ENCODE data around the gene PI4KB. TPM values are rescaled to one million over a fixed set of nuclear protein-coding genes. Genes with fewer than 3 reads are reported as not detected.

Gene PI4KB
- total RNA-seq, 4 donors from 2014 or later, result 69.9 to 100 (median 72.3) TPM

GRCh38 chr1:151242442-151242841, 84.8 kb downstream of the PI4KB start:
- Histone ChIP-seq H3K27me3 (no peaks in the 10 kb centered on the region), H3K36me3 (peaks cover 2 to 100% (median 45%) of the 10 kb centered on the region in 3 donors), H3K4me3 (no peak overlapping the region), H3K4me1 (no peaks in the 10 kb centered on the region), H3K9me3 (no peaks in the 10 kb centered on the region), H3K27ac (no peak overlapping the region)
- 91 to 93% methylated on average over 2 of the region's 2 CpGs for WGBS, 2 donors
- no peak for TF ChIP-seq POLR2A (IDR thresholded peaks at IDR 0.05)
- TF ChIP-seq CTCF (IDR thresholded peaks at IDR 0.05), result no peak
- no peak for TF ChIP-seq EP300 (IDR thresholded peaks at IDR 0.05)
- no peak for DNase-seq (ENCODE audit: low spot score in 2 of 2)

Small RNA genes within 50 kb of the gene (small RNA-seq; reads per million reads assigned to genes)
- not detected for gene RN7SL444P

Other genes starting within 250 kb of the PI4KB start
- 10 to 100 TPM; 15.5 to 28.7 (median 18.7) TPM for gene SEMA6C, start 180.8 kb downstream of the PI4KB start, total RNA-seq
- gene TNFAIP8L2, start 170.8 kb downstream of the PI4KB start, total RNA-seq, result 10 to 100 TPM in 1 of 4 donors, 1 to 10 TPM in 3; 4.4 to 12.9 (median 8.6) TPM
- gene LYSMD1, start 161.5 kb downstream of the PI4KB start, total RNA-seq, result 10 to 100 TPM; 10.1 to 16.5 (median 13.8) TPM
- 10 to 100 TPM; 20.5 to 42.6 (median 31.2) TPM for gene SCNM1, start 161.3 kb downstream of the PI4KB start, total RNA-seq
- 1 to 10 TPM in 2 of 4 donors, not detected in 2; 1.1 to 4.8 TPM for gene TMOD4, start 151.4 kb downstream of the PI4KB start, total RNA-seq
- 10 to 100 TPM; 24.5 to 35.5 (median 31.0) TPM for gene VPS72, start 137.2 kb downstream of the PI4KB start, total RNA-seq
- gene PIP5K1A, start 128.9 kb downstream of the PI4KB start, total RNA-seq, result 10 to 100 TPM; 52.6 to 89.0 (median 62.4) TPM
- 100 to 1,000 TPM; 112 to 153 (median 120) TPM for gene PSMD4, start 72.7 kb downstream of the PI4KB start, total RNA-seq
- gene ZNF687, start 45.1 kb downstream of the PI4KB start, total RNA-seq, result 10 to 100 TPM; 21.1 to 35.3 (median 27.1) TPM
- gene RFX5, start 19.8 kb upstream of the PI4KB start, total RNA-seq, result 10 to 100 TPM; 17.7 to 45.0 (median 32.8) TPM
- 100 to 1,000 TPM in 3 of 4 donors, 10 to 100 TPM in 1; 65.7 to 159 (median 130) TPM for gene SELENBP1, start 45.3 kb upstream of the PI4KB start, total RNA-seq
- gene PSMB4, start 72.2 kb upstream of the PI4KB start, total RNA-seq, result 100 to 1,000 TPM; 219 to 267 (median 232) TPM
- gene POGZ, start 132.1 kb upstream of the PI4KB start, total RNA-seq, result 10 to 100 TPM; 67.2 to 81.0 (median 72.7) TPM
- gene CGN, start 184.0 kb upstream of the PI4KB start, total RNA-seq, result 1 to 10 TPM in 3 of 4 donors, under 1 TPM in 1; 0.63 to 4.9 (median 2.0) TPM
- gene TUFT1, start 212.9 kb upstream of the PI4KB start, total RNA-seq, result 1 to 10 TPM; 3.3 to 8.1 (median 5.3) TPM